GM18520 (cell line): ENCODE data around the gene FAM76A.

Experiments
- ATAC-seq: cut with Tn5 transposase; IDR thresholded peaks from one replicate; pipeline ENCODE4 v1.9.1; 2021; ENCODE audit not compliant: unreplicated experiment

FAM76A gene

DNA sequence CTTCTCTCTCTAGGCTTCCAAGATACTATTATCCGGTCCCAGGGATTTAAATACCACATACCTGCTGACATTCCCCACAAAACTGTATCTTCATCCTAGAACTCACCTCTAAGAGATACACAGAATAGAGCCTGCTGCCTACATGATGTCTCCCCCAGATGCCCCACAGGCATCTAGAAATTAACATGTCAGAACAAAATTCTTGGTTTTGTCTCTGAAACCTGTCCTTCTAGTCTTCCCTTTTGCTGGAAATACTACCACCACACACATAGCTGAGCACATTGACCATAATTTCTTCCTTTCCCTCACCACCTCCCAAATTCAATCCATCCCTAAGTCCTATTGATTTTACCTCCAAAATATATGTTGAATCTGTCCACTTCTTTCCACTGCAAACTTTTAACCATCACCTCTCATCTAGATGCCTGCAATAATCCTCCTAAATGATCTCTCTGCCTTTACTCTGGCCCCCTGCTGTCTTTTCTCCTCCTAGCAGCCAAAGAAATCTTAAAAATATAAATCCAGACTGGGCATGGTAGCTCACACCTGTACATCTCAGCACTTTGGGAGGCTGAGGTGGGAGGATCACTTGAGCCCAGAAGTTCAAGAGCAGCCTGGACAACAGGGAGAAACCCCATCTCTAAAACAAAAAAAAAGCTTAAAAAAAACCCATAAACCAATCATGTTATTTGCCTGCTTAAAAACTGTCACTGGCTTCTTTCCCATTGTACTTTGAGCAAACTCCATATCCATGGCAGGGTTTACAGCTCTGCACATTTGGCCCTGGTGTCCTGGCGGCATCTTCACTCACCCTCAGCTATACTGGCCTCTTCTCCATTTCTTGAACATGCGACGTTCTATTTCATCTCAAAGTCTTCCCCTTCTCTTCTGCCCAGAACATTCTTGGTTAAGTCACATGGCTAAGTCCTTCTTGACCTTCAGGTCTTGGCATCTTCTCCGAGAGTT is 6.2 kb upstream of the FAM76A start:
- ATAC-seq = no peak

DNA sequence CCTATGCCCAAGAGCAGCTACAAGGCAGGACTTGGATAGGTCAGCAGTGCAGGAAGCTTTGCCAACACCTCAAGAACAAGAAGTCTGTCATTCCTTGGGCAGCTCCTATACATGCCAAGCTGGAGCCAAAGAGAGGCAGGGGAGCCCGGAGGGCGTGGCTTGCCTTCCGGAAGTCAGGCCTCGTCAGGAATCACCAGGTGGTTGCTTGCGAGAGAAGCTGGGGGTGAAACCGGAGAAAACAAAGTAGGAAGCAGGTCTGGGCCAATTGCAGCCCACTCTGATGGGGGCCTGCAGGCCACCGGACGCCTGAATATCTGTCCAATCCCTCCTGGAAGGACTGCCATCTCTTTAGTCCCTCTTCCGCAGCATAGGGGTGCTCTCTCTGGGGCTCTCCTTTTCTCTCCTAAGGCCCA is 794 bp upstream of the FAM76A start:
- ATAC-seq = no peak

DNA sequence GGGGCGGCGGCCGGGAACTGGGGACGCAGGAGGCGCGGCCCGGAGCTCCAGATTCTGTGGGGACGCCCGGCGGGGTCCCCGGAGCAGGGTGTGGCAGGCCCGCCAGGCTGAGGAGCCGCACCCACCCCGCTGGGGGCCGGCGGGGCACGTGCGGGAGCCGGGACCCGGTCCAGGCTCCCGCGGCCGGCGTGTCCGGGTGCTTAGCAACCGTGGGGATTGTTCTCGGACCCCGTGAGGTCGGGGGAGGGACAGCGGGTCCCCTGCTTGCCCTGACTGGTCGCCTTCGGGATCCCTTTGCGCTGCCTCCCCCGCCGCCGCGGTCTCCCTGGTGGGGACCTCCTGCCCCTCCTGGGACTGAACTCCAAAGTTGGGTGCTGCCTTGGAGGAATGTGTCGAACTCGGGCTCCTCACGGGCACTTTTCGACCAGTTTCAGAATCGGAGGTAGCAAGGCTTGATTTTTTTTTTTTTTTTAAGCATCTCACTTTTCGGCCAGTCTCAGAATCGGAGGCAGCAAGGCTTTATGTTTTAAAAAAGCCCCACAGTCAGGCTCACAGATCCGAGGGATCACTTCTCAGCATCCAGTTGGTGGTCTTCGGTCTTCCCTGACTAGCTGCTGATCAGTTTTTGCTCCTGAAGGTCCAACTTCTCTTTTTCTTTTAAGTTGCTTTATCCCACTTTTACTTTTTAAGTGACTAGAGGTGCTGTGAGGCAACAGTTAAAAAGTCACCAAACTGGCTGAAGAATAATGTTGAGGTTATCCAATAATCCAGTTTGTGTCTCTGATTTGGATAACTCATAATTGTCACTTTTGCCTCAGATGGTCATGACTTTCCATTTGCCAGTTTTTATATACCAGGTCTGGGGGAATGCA is 648 bp downstream of the FAM76A start:
- ATAC-seq = peak; percentile 14

DNA sequence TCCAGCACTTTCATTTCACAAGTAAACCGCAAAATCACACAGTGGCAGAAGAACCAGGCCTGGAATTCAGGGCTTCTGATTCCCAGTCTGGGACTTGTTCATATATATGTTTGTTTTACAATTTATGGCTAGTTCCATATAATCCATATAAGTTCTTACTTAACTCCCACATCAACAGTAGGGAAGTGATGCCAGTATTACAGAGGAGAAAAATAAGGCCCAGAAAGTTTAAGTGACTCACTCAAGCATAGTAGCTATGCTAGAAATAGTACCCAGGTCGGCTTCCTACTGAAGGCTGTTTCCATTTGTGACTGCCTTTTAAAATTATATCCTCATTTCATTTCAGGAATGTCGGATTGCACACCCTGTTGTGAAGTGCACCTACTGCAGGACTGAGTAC is 1.4 kb downstream of the FAM76A start:
- ATAC-seq = no peak

DNA sequence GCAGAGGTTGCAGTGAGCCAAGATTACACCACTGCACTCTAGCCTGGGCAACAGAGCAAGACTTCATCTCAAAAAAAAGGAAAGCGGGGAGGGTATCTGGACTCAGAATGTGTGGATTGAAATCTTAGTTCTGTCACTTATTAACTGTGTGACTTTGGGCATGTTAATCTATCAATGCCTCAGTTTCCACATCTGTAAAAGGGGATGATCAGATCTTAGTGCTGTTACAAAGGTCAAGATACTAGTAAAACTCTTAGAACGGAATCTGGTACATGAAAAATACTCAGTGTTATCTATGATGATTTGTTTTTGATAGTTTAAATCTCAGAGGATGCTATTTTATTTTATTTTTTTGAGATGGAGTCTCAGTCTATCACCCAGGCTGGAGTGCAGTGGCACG is 10.5 kb downstream of the FAM76A start:
- ATAC-seq = no peak

DNA sequence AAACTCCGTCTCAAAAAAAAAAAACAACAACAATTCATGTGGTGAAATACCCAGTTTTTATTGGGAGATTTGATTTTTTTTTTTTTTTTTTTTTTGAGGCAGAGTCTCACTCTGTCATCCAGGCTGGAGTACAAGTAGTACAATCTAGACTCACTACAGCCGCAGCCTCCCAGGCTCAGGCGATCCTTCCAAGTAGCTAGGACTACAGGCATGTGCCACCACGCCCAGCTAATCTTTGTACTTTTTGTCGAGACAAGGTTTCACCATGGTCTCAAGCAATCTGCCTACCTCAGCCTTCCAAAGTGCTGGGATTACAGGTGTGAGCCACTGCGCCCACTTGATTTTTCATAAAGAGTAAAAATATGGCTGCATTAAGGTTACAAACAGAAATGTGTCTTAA is 15.4 kb downstream of the FAM76A start:
- ATAC-seq = no peak

DNA sequence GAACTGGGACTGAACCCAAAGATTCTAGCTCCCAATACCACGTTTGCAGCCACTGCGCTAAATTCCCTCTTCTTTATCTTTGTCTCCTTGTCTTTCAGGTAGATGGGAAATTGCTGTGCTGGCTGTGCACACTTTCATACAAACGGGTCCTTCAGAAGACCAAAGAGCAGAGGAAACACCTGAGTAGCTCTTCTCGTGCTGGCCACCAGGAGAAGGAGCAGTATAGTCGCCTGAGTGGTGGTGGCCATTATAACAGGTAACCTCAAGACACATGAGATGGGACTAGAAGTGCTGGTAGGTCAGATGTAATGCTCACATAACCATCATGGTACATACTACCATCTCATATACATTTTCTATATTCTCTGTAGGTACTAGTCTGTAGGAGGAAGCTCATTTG is 18.8 kb downstream of the FAM76A start:
- no peak for ATAC-seq

DNA sequence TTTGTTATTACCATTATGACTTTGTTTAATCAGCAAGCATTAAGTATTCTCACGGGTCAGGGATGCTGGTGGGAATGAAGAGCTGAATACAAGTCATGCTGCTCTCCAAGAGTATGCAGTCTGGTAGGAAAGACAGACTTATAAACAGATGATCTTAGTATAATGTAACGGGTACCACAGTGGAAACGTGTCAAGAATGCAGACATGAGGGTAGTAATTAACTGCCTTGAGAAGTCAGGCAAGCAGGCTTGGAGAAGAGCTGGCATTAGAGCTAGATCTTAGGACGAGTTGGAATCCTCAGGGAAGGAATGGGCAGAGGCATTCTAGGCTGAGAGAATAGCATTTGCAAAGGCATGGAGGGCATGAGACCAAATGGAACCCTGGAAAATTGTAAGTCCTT is 19.7 kb downstream of the FAM76A start:
- no peak for ATAC-seq

DNA sequence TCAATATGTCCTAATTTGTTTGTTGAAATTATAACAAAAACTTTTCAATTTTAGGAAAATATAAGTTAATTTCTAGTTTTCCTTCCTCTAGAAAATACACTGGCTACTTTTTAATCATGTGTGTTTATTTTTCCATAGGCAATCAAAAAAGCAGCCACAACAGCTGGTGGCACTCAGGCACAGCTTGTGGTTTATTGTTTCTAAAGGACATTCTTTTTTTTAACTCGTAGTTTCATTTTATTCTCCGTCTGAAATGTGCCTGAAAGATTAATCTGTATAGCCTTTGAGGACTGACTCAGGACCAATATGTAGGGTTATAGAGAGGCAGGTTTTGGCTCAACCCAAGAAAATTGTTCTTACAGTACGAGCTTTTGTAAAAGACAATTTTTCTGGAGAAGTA is 26.6 kb downstream of the FAM76A start:
- ATAC-seq = no peak

DNA sequence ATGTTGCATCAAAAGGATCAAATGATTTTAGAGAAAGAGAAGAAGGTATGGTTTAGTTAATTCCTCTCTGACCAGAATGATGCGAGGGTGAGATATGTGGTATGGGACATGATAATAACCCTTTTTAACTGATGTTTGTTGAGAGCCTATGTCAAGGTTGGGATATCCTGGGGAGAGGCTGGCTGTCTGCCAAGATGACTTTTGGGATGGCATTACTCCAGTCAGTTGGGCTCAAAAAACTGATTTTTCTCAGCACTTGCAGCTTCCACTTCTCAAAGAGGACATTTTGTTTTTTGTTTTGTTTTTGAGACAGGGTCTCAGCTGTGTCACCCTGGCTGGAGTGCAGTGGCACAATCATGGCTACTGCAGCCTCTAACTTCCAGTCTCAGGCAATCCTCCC is 29.5 kb downstream of the FAM76A start:
- no peak for ATAC-seq

DNA sequence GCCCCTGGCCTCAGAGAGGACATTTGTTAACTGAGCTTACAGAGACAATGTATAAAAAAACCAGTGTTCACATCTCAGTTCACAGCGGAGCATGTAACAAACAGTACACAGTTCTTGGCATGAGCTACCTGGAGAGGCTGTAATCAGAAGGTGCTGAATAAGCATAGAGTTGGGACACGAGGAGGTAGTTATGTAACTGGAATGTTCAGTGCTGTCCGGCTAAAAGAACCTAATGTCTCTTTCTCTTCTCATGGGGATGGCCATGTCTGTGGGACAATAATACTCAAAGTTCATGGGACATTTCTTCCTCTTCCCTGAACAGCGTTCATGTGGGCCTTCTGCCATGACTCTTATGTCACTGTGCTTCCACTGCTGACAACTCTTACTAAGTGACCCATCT is 30.1 kb downstream of the FAM76A start:
- no peak for ATAC-seq

DNA sequence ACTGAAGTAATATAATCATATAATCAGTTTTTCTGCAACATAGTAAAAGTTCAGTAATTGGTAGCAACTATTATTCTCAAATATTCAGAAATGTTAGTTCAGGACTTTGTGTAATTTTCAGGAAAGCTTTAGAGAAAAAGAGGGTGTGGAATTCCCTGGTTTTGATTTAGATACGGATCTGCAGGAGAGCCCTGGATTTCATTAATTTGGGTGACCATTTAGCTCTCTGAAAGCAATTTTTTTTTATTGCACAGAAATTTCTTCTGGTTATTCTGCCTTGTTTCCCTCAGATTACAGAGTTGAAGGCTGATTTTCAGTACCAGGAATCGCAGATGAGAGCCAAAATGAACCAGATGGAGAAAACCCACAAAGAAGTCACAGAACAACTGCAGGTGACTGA is 33.5 kb downstream of the FAM76A start:
- no peak for ATAC-seq

DNA sequence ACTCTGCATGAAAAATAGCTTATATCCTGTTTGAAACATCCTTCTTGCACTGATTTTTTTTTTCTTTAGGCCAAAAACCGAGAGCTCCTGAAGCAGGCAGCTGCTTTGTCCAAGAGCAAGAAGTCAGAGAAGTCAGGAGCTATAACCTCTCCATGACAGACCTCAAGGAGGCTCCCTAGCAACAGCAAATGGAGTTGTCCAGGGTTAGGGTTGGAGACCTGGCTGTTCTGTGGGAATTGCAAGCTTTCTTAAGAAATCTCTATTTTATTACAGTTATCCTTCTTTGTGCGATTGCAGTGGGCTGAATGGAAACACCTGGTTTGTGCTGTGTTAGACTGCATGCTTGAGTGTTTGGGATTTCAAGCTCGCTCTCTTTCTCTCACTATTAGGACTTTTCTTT is 34.7 kb downstream of the FAM76A start:
- no peak for ATAC-seq

DNA sequence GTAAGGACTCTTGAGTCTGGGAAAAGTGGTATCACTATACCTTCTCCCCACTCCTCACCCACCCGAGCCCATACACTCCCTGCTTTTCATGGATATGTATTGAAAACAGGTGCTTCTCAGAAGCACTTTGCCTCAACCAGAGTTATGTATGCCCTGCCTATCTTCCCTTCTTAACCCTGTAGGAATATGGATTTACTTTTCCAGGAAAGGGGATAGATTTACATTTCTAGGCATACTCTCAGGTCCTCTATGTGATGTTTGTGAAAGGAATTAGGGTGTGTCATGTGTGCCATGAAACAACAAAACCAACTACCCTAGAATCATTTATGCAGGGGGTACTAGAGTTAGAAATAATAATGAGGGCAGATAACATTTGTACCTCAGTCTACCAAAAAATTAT is 36.3 kb downstream of the FAM76A start:
- ATAC-seq = no peak

DNA sequence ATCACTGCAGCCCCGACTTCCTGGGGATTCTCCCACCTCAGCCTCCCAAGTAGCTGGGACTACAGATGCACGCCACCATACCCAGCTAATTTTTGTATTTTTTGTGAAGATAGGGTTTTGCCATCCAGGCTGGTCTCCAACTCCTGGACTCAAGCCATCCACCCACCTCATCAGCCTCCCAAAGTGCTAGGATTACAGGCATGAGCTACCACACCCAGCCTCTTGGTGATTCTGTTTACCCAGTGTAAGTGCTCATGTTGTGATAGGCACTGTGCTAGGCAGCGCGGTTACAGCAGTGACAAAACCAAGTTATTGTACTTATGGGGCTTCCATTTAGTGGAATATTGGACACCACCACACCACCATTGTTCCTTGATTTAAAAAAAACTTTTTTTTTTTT is 37.6 kb downstream of the FAM76A start:
- ATAC-seq = no peak

DNA sequence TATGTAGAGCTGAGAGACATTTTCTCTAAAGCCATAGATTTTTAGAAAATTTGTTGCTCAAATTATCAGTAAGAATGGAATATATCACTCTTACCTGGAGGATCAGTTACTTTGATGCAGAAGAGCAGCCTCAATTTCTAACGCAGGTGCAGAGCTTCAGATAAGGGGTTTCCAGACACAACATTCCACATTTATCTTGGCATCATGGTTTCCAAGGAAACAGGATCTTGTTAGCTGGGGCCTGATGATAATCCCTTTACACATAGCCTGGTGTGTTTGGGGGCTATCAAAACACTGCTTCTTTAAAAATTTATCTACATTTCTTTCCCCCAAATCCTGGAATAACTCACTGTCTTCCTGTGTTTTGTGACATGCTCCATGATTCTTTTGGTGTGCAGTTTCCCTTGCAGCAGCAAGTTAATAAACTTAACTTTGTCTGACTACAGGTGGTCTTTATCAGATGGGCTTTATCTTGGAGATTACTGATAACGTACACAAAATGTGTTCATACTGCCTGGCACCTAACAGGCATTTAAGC is 44.6 kb downstream of the FAM76A start:
- ATAC-seq = no peak

DNA sequence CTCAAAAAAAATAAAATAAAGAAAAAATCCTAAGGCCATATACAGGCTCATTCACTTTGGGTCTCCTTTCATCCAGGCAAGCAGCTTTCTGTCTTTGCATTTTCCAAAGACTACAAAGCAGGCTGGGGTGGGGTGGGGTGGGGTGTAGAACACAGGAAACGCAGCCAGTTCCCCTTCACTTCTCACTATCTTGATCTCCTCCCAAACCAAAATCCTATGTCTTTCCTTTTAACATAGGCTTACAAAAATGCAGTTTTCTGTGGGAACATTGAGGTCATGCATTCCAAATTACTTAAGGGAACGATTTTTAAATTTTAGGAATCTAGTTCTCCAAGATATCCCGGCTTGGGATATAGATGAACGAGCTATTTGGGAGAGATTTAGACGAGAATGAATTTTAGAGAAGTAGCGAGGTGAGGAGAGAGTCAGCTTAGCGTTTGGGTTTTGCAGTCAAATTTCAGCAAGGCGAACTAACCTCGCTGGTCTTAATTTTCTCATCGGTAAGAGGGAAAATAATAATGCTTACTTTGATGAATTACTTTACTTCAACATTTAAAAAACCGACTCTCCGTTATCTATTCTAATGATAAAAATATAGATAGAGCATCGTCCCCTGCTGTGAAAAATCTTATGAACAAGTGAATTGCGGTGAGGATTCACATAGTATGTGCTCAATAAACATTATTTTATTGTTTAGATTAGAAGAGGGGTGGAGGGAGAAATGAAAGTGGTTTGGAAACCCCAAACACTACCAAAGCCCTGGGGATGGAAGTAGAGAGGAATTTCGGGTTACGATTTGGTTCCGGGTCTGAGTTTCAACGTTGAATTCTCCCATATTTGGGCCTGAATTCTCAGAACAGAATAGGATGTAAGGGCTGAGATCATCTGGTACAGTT is 46.5 kb downstream of the FAM76A start:
- no peak for ATAC-seq

DNA sequence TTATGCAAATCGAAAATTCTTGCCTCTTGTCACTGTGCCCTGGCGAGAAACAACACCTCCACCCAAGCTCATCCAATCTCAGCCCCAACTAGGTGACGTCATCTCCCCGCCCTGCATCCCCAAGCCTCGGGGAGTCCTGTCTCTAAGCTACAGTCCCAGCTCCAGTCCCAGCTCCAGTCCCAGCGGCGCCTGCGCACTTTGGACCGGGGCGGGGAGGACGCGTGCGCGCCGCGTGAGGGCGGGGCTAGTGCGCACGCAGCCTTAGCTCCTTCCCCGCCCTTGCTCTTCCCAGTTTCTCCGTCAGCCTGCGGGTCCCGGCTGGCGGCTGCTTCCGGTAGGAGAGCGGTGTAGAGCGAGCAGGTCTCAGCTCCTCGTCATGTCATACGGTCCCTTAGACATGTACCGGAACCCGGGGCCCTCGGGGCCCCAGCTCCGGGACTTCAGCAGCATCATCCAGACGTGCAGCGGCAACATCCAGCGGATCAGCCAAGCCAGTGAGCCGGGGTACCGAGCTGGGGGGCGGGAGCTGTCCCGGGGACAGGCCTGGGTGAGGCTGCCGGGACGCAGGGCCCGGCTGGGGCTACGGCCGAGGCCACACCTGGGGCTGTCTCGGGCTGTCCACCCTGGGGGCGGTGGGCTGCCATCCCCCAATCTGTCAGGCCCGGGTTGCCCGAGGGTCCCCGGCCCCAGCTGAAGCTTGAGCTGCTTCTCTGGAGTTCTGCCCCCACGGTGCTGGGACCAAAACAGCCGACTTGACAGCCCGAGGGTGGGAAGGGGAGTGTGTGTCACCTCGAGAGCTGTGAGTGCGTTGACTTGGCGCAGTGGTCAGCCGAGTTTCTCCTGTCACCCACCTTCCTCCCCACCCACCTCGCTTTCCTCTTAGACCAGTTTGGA is 47.4 kb downstream of the FAM76A start, which contains the start of gene STX12:
TSS of gene STX12 (plus strand) at position 288 of the 894 bp plus-strand sequence. CDS start at position 377, 89 bp downstream.
- ATAC-seq = peak; percentile 88

DNA sequence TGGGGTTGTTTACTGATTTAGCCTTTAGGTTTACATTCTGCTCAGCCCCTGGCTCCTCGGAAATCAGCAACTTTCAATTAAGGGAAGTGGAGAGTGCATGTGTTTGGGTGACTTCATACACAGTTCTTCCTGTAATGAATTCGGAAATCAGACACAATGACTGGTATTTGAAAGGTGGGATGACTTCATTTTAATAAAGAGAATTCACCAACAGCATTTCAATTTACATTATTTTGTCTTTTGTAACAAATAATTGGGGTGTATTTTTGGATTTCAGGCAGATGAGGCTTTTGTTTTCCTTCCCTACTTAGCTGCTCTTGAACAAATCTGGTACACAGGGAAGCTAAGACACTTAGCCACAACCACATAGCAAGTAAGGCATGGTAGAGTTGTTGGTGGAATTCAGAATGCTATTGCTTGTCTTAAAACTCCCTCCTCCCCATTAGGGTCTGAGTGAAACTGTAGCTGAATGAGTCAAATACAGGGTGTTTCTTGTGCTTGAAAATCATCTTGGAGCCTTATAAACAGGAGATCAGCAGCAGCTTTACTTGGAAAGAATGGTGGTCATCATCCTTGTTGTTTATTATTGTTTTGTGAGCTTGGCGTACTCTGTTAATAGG is 48.2 kb downstream of the FAM76A start:
- no peak for ATAC-seq
